Natural killer cell (primary cell): ENCODE data around the gene ADGRV1. TPM values are rescaled to one million over a fixed set of nuclear protein-coding genes. Genes with fewer than 3 reads are reported as not detected.

Experiments
- ATAC-seq, 3 donors: fragments of 150-1000 bp in 2 of 3; fragments of 200-7000 bp in 1 of 3; cut with Tn5 transposase; 1 replicate in 1 of 3; 2 replicates in 2 of 3; pipeline ENCODE4 v1.10.0; 2021; ENCODE audit warnings: mild to moderate bottlenecking in 2 of 3, moderate library complexity in 2 of 3
- DNase-seq, 2 donors: peaks; one replicate each; pipeline versions ENCODE4 v3.0.0 to v3.0.0-alpha.2; 2013 to 2021; ENCODE audit warnings: mixed read lengths in 1 of 2
- H3K27ac ChIP-seq: one replicate; pipeline ENCODE4 v1.5.1; 2013; ENCODE audit warnings: mild to moderate bottlenecking, low read length
- H3K27me3 ChIP-seq: one replicate; pipeline ENCODE4 v1.6.1; 2013; ENCODE audit warnings: low read length; ENCODE audit not compliant: control insufficient read depth, insufficient read depth
- H3K36me3 ChIP-seq: one replicate; pipeline ENCODE4 v1.6.1; 2013; ENCODE audit warnings: low read length; ENCODE audit not compliant: control insufficient read depth, insufficient read depth
- H3K4me1 ChIP-seq: one replicate; pipeline ENCODE4 v1.6.1; 2013; ENCODE audit warnings: low read length; ENCODE audit not compliant: control insufficient read depth, insufficient read depth
- H3K4me3 ChIP-seq: one replicate; pipeline ENCODE4 v1.5.1; 2013; ENCODE audit warnings: low read length
- H3K9me3 ChIP-seq: one replicate; pipeline ENCODE4 v1.6.1; 2013; ENCODE audit warnings: low read length; ENCODE audit not compliant: control insufficient read depth, insufficient read depth
- H3K27ac Mint-ChIP-seq, 2 donors: one replicate each; pipeline ENCODE4 v1.8.0; 2022; ENCODE audit warnings: mild to moderate bottlenecking in 2 of 2, mixed read lengths in 2 of 2, moderate library complexity in 1 of 2
- H3K27me3 Mint-ChIP-seq, 2 donors: one replicate each; pipeline ENCODE4 v1.8.0; 2022; ENCODE audit warnings: low read depth in 2 of 2, mixed read lengths in 2 of 2
- H3K36me3 Mint-ChIP-seq: one replicate; pipeline ENCODE4 v1.8.0; 2022; ENCODE audit warnings: mixed read lengths
- H3K4me1 Mint-ChIP-seq, 2 donors: one replicate each; pipeline ENCODE4 v1.8.0; 2022; ENCODE audit warnings: mixed read lengths in 2 of 2
- H3K4me3 Mint-ChIP-seq: one replicate; pipeline ENCODE4 v1.8.0; 2022; ENCODE audit warnings: mild to moderate bottlenecking, moderate library complexity, mixed read lengths
- H3K9me3 Mint-ChIP-seq, 2 donors: one replicate each; pipeline ENCODE4 v1.8.0; 2022; ENCODE audit warnings: mixed read lengths in 2 of 2
- WGBS: methylation state at CpG from one replicate; pipeline ENCODE4 v1.1.7; 2013; ENCODE audit warnings: missing lambda C conversion rate; ENCODE audit not compliant: insufficient coverage; 5-methylcytosine and 5-hydroxymethylcytosine counted together
- intact Hi-C: fragments of 100-400 bp; cut with micrococcal nuclease; formaldehyde crosslinking; loops from one replicate; pipeline ENCODE4 v1.14.2; 2022
- total RNA-seq, 4 donors: library from RNA; stranded (reverse); fragments of 120-200 nt in 1 of 4; gene quantifications; one replicate each; pipeline versions ENCODE4 v1.2.3 to v1.2.4, GENCODE V29; 2013 to 2022
- TF ChIP-seq, protein P1 (sequence below): fragments of 200-600 bp; IDR thresholded peaks from one replicate; pipeline ENCODE4 v1.8.0; 2022; ENCODE audit warnings: antibody characterized with exemption

The ADGRV1 gene
- total RNA-seq, 3 donors from 2014 or later (not counting 1 experiment from before 2014, with no cell fraction given), result 0.50 to 0.71 TPM; not detected in 1

DNA sequence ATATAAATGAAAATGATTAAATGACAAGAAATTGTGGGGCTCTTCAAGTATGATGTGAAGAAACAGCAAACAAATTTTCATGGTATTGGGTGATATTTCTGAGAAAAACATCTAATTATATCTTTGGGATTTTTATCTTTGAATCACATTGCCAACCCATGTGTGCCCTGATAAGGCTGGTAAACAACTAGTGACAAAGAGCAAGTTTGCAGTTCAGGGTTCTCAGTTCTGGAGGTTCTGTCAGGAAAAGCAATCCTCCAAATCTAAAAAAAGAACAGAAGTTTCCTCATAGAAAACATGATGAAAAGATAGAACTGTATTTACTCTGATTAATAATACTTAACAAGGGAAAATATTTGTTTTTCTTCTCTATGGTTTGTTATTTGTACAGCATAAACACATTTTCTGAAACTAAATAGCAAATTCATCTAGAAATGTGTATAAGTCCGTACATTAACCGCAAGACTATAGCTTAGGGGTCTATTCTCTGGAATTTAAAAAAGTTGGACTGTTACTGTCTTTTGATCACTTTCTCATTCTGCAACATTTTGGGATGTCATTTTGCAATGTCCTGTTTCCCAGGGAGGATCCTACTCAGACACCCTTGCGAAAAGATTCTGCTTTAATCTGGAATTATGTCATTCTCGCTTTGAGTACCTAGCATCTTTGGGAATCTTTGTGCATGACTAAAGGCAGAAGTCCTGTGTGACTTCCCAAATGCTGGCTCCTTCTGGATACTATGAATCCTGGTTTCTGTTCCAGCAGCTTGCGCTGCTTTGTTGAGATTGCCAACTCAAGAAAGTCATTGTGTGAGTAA lies 308.5 kb downstream of the ADGRV1 start:
- no peaks in the 10 kb centered on the region for H3K4me1 Mint-ChIP-seq
- H3K9me3 ChIP-seq, result no peaks in the 10 kb centered on the region
- no peaks in the 10 kb centered on the region for H3K9me3 Mint-ChIP-seq
- TF ChIP-seq, protein P1, sequence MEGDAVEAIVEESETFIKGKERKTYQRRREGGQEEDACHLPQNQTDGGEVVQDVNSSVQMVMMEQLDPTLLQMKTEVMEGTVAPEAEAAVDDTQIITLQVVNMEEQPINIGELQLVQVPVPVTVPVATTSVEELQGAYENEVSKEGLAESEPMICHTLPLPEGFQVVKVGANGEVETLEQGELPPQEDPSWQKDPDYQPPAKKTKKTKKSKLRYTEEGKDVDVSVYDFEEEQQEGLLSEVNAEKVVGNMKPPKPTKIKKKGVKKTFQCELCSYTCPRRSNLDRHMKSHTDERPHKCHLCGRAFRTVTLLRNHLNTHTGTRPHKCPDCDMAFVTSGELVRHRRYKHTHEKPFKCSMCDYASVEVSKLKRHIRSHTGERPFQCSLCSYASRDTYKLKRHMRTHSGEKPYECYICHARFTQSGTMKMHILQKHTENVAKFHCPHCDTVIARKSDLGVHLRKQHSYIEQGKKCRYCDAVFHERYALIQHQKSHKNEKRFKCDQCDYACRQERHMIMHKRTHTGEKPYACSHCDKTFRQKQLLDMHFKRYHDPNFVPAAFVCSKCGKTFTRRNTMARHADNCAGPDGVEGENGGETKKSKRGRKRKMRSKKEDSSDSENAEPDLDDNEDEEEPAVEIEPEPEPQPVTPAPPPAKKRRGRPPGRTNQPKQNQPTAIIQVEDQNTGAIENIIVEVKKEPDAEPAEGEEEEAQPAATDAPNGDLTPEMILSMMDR, result no peak
- no peaks in the 10 kb centered on the region for H3K4me1 ChIP-seq
- WGBS, result 87% methylated on average over 5 of the region's 5 CpGs
- no peak overlapping the region for H3K27ac ChIP-seq
- no peak overlapping the region for H3K4me3 Mint-ChIP-seq
- no peaks in the 10 kb centered on the region for H3K27me3 ChIP-seq
- peaks cover 9 to 37% of the 10 kb centered on the region in 2 donors for H3K27me3 Mint-ChIP-seq
- H3K36me3 Mint-ChIP-seq, result no peaks in the 10 kb centered on the region
- H3K27ac Mint-ChIP-seq, result no peak overlapping the region
- ATAC-seq (no peak), DNase-seq (no peak)
- no peak overlapping the region for H3K4me3 ChIP-seq
- intact Hi-C loops, result loop anchor here (2.0 to 5.0 kb wide), 2 partner anchors 552 to 775 kb away; no protein-coding TSS in a partner anchor
- no peaks in the 10 kb centered on the region for H3K36me3 ChIP-seq

GRCh38 chr5:90868799-90869198 lies 310.2 kb downstream of the ADGRV1 start:
- no peaks in the 10 kb centered on the region for H3K27me3 ChIP-seq
- peaks cover 11 to 39% of the 10 kb centered on the region in 2 donors for H3K27me3 Mint-ChIP-seq
- no peaks in the 10 kb centered on the region for H3K36me3 ChIP-seq
- H3K4me1 ChIP-seq, result no peaks in the 10 kb centered on the region
- H3K36me3 Mint-ChIP-seq, result no peaks in the 10 kb centered on the region
- H3K27ac Mint-ChIP-seq, result no peak overlapping the region
- DNase-seq (no peak), ATAC-seq (no peak)
- WGBS, result 92% methylated on average over 3 of the region's 4 CpGs
- no peak overlapping the region for H3K4me3 ChIP-seq
- no peak overlapping the region for H3K27ac ChIP-seq
- H3K9me3 ChIP-seq, result no peaks in the 10 kb centered on the region
- H3K4me1 Mint-ChIP-seq, result no peaks in the 10 kb centered on the region
- intact Hi-C loops, result loop anchor here (5.0 kb wide), 1 partner anchor 774 kb away; no protein-coding TSS in a partner anchor
- H3K4me3 Mint-ChIP-seq, result no peak overlapping the region
- H3K9me3 Mint-ChIP-seq, result no peaks in the 10 kb centered on the region
- TF ChIP-seq, protein P1, result no peak

DNA sequence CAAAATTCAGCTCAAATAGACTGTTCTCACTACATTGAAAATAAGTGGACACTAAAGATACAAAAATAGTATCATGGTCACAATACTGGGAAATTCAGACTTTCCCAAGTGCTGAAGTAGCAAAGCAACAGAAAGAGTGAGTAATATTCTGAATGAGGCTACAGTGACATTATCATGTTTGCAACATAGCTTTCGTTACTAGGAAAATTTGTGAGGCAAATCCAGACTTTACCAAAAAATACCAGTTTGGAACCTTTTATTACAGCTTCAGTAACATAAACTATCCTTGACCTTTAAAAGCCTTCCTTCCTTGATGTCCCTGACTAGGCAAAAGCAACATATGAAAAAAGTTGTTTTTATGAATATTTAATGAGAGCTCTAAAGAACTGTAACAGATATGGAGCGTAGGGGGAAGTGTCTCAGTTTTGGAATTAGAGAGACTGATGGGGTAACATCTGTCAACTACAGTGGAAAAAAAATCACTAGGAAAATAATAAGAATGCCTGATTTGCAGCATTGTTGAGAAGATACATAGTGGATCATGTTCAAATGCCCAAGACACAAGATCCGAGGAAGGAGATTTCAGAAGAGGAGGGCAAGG lies 312.9 kb downstream of the ADGRV1 start:
- Mint-ChIP-seq H3K4me3 (no peak overlapping the region), H3K36me3 (no peaks in the 10 kb centered on the region), H3K27ac (no peak overlapping the region), H3K4me1 (no peaks in the 10 kb centered on the region), H3K9me3 (no peaks in the 10 kb centered on the region), H3K27me3 (peaks cover 17 to 51% of the 10 kb centered on the region in 2 donors)
- no peak overlapping the region for H3K4me3 ChIP-seq
- TF ChIP-seq, protein P1, result no peak
- peaks cover 3% of the 10 kb centered on the region for H3K27me3 ChIP-seq
- H3K9me3 ChIP-seq, result no peaks in the 10 kb centered on the region
- intact Hi-C loops, result no loop called here
- H3K36me3 ChIP-seq, result no peaks in the 10 kb centered on the region
- WGBS, result 86% methylated on average over 3 of the region's 3 CpGs
- no peak overlapping the region for H3K27ac ChIP-seq
- H3K4me1 ChIP-seq, result no peaks in the 10 kb centered on the region
- no peak for DNase-seq
- ATAC-seq, result no peak
